Effector memory CD4-positive, alpha-beta T cell (primary cell): ENCODE data around the gene DHRS4L2.
"Not testable (repeated sequence)": the region's sequence is repeated elsewhere in the genome, so short reads cannot be mapped to it uniquely, and the experiment has no call there.

Experiments
- DNase-seq, 3 donors: peaks; one replicate each; pipeline ENCODE4 v3.0.0-alpha.2; 2020
- H3K27ac ChIP-seq: 2 replicates; pipeline ENCODE4 v1.7.0; 2013; ENCODE audit warnings: mild to moderate bottlenecking, low read length, moderate library complexity; ENCODE audit not compliant: insufficient read depth, poor library complexity, severe bottlenecking
- H3K27me3 ChIP-seq: replicated peaks from 2 replicates; pipeline ENCODE4 v1.7.0; 2013; ENCODE audit warnings: mild to moderate bottlenecking, low read length; ENCODE audit not compliant: insufficient read depth, control insufficient read depth, poor library complexity, severe bottlenecking
- H3K36me3 ChIP-seq: 2 replicates; pipeline ENCODE4 v1.7.0; 2013; ENCODE audit warnings: mild to moderate bottlenecking, low read length, moderate library complexity; ENCODE audit not compliant: control insufficient read depth, insufficient read depth
- H3K4me1 ChIP-seq: 2 replicates; pipeline ENCODE4 v1.7.0; 2013; ENCODE audit warnings: low read length, mild to moderate bottlenecking; ENCODE audit not compliant: control insufficient read depth, insufficient read depth, poor library complexity, severe bottlenecking
- H3K4me3 ChIP-seq: 2 replicates; pipeline ENCODE4 v1.7.0; 2013; ENCODE audit warnings: low read length, low read depth, mild to moderate bottlenecking; ENCODE audit not compliant: insufficient read depth, poor library complexity, severe bottlenecking
- H3K9me3 ChIP-seq: 2 replicates; pipeline ENCODE4 v1.7.0; 2013; ENCODE audit warnings: mild to moderate bottlenecking, low read length, moderate library complexity; ENCODE audit not compliant: control insufficient read depth

The DHRS4L2 gene

GRCh38 chr14:24015745-24016144 lies 27.0 kb downstream of the DHRS4L2 start:
- not testable (repeated sequence) for DNase-seq, H3K4me3 ChIP-seq, H3K27me3 ChIP-seq, H3K9me3 ChIP-seq, H3K4me1 ChIP-seq, H3K36me3 ChIP-seq, H3K27ac ChIP-seq

GRCh38 chr14:24018978-24019377 lies 30.2 kb downstream of the DHRS4L2 start:
- not testable (repeated sequence) for H3K4me3 ChIP-seq, H3K4me1 ChIP-seq, H3K27me3 ChIP-seq, H3K9me3 ChIP-seq, H3K27ac ChIP-seq, DNase-seq, H3K36me3 ChIP-seq

DNA sequence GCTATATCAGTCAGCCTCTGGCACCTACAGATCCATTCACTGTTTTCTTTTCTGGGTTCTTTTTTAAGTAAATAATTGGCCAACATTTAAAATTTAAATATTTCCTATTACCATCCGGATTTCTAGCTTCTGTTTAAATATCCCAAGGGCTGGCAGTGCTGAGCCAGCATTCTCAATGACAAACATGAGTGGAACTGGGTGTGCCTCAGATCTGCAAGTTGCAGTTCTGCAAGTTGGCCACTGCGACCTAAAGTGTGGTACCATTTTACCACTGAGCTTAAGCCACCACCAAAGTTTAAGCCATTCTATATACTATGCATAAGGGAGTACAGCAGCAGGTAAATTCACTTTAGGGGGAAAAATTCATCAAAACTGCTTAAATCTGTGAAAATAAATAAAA lies 31.2 kb downstream of the DHRS4L2 start:
- not testable (repeated sequence) for H3K27ac ChIP-seq, H3K4me3 ChIP-seq, H3K27me3 ChIP-seq, H3K36me3 ChIP-seq, H3K9me3 ChIP-seq, DNase-seq, H3K4me1 ChIP-seq

GRCh38 chr14:24020520-24020919 lies 31.8 kb downstream of the DHRS4L2 start:
- H3K4me3 ChIP-seq, H3K27me3 ChIP-seq, H3K9me3 ChIP-seq, H3K4me1 ChIP-seq, DNase-seq, H3K36me3 ChIP-seq, H3K27ac ChIP-seq: not testable (repeated sequence)

- H3K9me3 ChIP-seq, H3K27ac ChIP-seq, H3K4me3 ChIP-seq, DNase-seq, H3K36me3 ChIP-seq, H3K27me3 ChIP-seq, H3K4me1 ChIP-seq: not testable (repeated sequence)
These were observed 36.2 kb downstream of the DHRS4L2 start for GRCh38 chr14:24024939-24025418.

- not testable (repeated sequence) for H3K36me3 ChIP-seq, H3K9me3 ChIP-seq, H3K4me1 ChIP-seq, H3K4me3 ChIP-seq, DNase-seq, H3K27ac ChIP-seq, H3K27me3 ChIP-seq
These were observed 41.0 kb downstream of the DHRS4L2 start for GRCh38 chr14:24029687-24030086.

DNA sequence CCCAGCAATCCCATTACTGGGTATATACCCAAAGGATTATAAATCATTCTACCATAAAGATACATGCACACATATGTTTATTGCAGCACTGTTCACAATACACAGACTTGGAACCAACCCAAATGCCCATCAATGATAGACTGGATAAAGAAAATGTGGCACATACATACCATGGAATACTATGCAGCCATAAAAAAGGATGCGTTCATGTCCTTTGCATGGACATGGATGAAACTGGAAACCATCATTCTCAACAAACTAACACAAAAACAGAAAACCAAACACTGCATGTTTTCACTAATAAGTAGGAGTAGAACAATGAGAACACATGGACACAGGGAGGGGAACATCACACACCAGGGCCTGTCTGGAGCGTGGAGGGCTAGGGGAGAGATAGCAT lies 42.6 kb downstream of the DHRS4L2 start:
- not testable (repeated sequence) for H3K4me1 ChIP-seq

DNA sequence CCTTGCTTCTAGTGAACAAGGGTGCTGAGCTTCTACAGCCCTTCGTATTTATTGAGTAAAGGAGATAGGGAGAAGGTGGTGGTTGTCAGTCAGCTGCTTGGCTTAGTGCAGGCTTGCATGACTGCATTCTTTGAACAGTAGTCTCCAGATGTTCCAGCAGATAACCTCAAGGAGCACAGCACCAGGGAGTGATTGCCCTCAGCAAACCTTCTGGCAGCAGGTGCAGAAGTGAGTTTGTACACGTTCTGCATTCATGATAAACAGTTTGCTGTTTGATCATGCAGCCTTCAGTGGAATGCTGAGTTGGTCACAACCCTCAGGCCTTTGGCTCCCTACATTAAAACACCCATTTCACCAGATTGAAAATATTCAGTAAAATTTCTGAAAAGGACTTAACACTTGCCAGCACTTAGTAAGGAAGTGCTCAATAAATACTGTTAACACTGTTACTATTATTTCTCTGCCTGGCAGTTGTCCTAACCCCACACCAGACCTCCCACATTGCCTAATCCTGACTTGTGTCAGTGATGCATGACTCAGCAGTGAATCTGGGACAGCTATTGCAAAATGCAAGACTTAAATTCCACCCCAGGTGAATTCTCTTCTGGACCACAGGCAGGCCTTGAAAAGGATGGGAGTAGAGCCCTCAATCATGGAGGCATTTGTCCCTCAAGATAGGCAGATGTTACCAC lies 44.1 kb downstream of the DHRS4L2 start:
- DNase-seq, result no peak
- H3K27me3 ChIP-seq, result no peaks in the 10 kb centered on the region
- H3K9me3 ChIP-seq, result no peaks in the 10 kb centered on the region
- H3K4me3 ChIP-seq, result no peak overlapping the region
- no peak overlapping the region for H3K27ac ChIP-seq
- no peaks in the 10 kb centered on the region for H3K4me1 ChIP-seq
- no peaks in the 10 kb centered on the region for H3K36me3 ChIP-seq

More for the DNA sequence above, 42.6 kb downstream of the DHRS4L2 start:
- not testable (repeated sequence) for H3K36me3 ChIP-seq, H3K4me3 ChIP-seq, H3K27me3 ChIP-seq, DNase-seq, H3K27ac ChIP-seq, H3K9me3 ChIP-seq

DNA sequence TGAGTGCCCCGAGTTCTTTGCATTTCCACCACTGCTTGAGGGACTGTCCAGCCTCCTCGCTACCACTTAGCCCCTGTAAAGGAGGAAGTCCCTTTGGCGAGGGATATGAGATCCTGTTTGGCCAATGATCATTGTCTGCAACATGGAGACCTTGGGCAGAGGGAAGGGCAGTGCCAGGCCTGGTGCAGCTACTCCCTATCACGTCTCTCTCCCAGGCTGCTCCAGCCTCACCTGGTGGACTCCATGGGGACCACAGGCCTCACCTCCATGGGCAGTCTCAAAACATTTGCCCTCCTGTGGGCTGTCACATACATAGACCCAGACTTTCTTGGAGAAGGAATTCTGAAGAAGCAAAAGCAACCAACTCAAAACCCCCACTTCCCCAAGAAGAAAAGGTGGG lies 47.0 kb downstream of the DHRS4L2 start:
- H3K36me3 ChIP-seq, H3K9me3 ChIP-seq, H3K4me3 ChIP-seq, H3K4me1 ChIP-seq, H3K27ac ChIP-seq, DNase-seq, H3K27me3 ChIP-seq: not testable (repeated sequence)

- Histone ChIP-seq H3K27ac (peak overlapping the region; percentile 55), H3K27me3 (no peaks in the 10 kb centered on the region), H3K36me3 (no peaks in the 10 kb centered on the region), H3K4me3 (peak overlapping the region; percentile 57), H3K4me1 (no peaks in the 10 kb centered on the region), H3K9me3 (no peaks in the 10 kb centered on the region)
- peak; percentile 41 to 53 (median 45) for DNase-seq
These were observed 47.6 kb downstream of the DHRS4L2 start for GRCh38 chr14:24036169-24036962.
